ENCODE measurements around the gene OMP.

DNA sequence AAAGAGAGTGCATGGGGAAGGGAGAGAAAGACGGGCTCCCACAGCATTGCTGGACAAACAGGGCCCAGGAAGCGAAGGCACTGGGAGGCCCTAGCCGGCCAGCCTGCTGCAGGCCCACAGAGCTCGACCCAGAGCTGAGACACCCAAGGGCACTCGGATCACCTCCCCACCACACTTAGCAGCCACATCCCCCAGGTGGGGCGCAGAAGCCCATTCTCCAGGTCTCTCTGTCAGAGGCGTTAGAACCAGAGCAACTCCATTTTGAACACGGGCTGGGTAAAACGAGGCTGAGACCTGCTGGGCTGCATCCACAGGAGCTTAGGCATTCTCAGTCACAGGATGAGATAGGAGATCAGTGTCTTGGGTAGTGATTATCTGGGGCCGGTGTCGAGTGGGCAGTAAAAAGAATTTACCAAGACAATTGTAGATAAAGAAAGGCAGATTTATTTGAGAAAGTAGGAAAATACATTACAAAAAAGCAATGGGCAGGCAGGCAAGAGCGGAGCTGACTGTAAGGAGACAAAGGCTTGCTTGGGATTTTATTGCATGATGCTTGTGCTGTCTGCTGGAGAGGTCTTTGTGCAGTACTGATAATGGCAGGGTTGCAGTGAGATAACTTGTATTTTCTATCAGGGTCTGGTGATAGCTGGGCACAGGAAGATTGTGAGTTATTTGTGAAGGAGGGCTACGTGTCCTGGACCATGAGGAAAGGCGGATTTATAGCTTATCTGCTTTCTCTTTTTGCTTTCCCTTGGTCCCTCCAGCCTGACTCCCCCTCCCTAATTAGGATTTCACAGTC, 49.2 kb upstream of the OMP start:
- TF ChIP-seq, protein P1, sequence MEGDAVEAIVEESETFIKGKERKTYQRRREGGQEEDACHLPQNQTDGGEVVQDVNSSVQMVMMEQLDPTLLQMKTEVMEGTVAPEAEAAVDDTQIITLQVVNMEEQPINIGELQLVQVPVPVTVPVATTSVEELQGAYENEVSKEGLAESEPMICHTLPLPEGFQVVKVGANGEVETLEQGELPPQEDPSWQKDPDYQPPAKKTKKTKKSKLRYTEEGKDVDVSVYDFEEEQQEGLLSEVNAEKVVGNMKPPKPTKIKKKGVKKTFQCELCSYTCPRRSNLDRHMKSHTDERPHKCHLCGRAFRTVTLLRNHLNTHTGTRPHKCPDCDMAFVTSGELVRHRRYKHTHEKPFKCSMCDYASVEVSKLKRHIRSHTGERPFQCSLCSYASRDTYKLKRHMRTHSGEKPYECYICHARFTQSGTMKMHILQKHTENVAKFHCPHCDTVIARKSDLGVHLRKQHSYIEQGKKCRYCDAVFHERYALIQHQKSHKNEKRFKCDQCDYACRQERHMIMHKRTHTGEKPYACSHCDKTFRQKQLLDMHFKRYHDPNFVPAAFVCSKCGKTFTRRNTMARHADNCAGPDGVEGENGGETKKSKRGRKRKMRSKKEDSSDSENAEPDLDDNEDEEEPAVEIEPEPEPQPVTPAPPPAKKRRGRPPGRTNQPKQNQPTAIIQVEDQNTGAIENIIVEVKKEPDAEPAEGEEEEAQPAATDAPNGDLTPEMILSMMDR (IDR thresholded peaks at IDR 0.05), result no peak
- no peak for TF ChIP-seq POLR2A (IDR thresholded peaks at IDR 0.05)
